GM21526 (cell line): Measurements from ENCODE around the gene ANKHD1.
A peak's percentile ranks its signal among the peaks of the same experiment; 100 is the strongest.

ENCODE experiments used
- ATAC-seq: cut with Tn5 transposase; IDR thresholded peaks from one replicate; pipeline ENCODE4 v1.9.1; 2021; ENCODE audit warnings: moderate library complexity; ENCODE audit not compliant: unreplicated experiment, low FRiP score

The ANKHD1 gene

DNA sequence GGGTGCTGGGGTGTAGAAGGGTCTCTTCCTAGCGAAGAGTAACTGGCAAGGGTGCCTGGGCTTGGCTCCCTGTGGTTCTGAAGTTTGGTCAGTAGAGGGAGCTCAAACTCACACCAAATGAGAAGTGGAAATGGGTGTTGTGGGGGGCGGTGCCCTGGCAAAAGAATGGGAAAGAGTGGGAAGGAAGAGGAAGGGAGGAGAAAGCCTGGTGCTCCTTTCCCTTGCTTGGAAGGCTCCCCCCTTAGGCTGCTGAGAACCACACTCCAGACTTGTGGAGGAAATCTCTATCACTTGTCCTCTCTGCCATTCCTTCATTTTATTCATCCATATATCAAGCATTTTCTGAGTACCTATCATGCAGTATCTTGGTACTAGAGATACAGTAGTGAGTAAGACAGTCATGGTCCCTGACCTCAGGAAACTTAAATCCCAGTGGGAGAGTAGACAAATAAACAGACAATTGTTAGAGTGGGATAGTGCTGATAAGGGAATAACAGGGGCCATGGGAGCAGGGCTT is 28.6 kb upstream of the ANKHD1 start:
- no peak for ATAC-seq

DNA sequence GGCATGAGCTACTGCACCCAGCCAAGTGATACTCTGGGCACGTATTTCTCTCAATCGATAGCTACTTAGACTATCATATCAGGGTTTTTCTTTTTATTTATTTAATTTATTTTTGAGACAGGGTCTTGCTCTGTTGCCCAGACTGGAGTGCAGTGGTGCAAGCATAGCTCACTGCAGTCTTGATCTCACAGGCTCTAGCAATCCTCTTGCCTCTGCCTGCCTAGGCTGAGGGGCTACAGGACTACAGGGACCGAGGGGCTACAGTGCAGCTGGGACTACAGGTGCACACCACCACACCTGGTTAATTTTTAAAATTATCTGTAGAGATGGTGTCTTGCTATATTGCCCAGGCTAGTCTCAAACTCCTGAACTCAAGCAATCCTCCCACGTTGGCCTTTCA is 20.3 kb upstream of the ANKHD1 start:
- ATAC-seq = no peak

DNA sequence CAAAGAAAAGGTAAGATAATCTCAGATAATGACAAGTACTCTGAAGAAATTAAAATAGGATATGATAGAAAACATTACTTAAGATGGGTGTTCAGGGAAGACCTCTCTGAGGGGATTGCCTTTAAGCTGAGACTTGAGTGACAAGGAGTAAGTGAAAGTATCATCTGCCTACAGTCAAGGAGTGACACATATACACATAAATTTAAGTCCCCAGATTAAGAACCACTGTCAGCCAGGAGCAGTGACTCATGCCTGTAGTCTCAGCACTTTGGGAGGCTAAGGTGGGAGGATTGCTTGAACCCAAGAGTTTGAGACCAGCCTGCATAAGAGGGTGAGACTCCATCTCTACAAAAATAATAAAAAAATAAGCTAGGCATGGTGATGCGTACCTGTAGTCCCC is 19.7 kb upstream of the ANKHD1 start:
- no peak for ATAC-seq

DNA sequence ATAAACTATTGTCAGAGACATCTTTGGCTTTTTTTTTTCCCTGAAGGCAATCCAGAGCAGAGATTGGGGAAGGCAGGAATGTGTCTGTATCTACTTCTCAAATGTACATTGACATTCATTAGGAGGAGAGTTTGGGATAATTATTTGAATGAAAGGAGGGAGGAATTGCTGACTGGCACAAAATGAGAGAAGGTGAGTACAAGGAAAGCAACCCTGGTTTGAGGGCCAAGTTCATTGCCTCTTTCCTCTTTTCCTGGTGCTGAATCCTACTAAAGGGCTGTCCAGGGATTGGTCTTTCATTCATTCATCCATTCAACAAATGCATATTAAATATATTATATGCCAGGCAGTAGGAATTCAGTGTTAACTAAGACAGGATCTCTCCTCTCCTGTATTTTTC is 18.8 kb upstream of the ANKHD1 start:
- no peak for ATAC-seq

DNA sequence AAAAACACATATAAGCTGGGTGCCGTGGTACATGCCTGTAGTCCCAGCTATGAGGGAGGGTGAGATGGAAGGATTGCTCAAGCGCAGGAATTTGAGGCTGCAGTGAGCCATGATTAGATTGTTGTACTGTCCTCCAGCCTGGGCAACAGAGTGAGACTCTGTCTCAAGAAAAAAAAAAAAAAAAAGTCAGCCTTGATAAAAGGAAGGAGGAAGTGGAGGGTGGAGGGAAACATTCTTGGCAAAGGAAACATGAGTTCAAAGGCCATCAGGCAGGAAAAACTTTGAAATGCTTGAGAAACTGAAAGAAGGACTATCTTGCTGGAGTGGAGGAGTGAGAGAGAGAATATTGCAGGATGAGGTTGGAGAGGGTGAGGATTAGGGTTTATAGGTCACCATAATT is 18.3 kb upstream of the ANKHD1 start:
- no peak for ATAC-seq

DNA sequence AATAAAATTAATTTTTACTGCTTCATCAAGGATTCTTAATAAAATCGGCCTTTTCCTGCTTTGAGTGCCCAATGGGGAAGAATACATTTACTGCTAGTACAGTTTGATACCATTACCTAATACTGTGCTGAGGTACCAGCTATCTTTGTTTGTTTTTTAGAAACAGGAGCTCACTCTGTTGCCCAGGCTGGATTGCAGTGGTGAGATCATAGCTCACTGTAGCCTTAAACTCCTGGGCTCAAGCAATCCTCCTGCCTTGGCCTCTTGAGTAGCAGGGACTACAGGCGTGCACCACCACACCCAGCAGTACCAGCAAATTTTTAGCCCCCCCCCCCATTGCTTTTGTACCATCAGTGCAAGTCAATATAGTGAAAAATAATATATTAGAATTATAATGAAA is 13.6 kb upstream of the ANKHD1 start:
- no peak for ATAC-seq

DNA sequence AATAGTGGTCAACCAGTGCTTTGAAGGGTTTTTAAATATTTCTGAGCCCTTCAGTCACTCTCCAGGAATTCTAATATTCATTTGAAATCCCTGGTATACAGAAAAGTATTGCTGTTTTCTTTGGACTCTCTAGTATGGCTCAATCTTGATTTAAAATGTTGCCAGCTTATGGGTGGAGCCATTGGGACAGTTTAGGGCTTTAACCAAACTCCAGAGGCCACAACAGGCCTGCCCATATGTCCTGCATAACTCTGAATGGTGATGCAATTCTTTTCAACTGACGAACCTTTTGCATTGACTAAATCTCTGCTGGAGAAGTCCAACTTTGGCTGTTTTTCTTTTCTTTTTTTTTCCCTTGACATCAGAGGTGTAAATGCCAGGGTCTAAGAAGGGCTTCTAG is 10.3 kb upstream of the ANKHD1 start:
- no peak for ATAC-seq

DNA sequence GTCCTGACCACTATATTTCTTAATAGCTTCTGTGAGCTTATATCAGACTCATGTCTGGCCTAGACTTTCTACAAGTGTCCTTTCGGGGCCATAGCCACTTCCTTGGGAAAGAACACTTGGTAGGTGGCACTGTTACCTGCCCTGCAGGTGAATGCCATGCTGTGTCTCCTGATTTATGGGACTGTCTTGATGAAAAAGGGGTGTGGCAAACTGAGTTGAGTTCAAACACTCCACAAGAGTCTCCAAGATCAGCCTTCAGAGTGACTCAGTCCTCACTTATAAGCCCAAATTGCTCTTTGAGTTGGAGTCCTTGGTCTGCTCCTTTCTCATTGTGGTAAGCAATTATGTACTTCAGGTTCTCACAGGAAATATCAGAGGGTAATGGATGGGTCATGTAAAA is 9.9 kb upstream of the ANKHD1 start:
- no peak for ATAC-seq

DNA sequence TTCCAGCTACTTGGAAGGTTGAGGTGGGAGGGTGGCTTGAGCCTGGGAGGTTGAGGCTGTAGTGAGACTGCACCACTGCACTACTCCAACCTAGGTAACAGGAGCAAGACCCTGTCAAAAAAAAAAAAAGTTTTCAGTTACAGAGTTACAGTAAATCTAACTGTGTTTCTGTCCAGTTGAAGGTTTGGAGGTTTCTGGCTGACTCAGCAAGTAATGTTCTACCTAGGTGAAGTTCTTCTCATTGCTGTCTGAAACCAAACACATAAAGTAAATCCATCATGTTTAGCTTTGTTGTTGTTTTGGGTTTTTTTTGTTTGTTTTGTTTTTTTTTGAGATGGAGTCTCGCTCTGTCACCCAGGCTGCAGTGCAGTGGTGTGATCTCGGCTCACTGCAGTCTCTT is 7.9 kb upstream of the ANKHD1 start:
- ATAC-seq = no peak

DNA sequence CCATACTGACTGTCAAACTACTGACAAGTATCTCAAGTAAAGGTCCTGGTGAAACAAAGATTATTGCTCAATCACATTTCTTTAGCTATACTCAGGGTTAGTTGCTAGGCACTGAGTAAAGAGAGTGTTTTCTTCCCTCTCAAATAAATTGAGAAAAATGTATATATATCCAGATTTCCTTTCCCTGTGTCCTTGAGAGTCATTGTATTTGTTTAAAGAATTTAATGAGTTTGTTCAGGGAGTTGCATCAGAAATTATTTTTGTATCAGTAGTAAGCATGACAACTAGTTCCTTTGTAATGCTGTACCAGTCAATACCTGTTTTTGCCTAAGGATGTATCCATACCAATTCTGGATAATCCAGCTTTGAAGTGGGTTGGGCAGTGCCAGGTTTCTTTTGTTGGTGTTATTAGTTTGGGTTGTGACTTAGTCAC is 3.2 kb upstream of the ANKHD1 start:
- ATAC-seq = no peak

DNA sequence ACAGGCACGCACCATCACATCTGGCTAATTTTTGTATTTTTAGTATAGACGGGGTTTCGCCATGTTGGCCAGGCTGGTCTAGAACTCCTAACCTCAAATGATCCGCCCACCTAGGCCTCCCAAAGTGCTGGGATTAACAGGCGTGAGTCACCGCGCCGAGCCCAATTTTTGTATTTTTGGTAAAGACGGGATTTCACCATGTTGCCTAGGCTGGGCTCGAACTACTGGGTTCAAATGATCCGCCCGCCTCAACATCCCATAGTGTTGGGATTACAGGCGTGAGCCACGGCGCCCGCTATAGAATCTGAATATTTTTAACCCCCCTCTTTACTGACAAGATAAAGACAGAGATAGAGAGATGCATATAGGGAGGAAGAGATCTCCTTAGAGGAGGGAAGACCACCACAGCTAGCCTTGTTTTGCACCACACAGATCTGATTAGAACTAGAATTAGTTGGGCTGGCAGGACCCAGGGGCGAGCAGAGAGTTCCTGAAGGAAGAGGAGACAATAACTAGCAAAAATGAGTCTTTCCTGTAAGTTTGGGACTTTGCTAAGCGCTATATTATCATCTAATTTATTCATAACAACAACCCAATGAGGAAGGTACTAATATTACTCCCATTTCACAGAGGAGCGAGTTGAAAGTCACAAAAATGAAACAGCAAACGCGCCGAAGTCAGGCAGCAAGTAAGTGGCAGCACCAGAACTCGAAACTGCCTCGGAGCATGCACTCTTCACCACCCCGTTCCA is 1.5 kb upstream of the ANKHD1 start:
- peak; percentile 6 for ATAC-seq

DNA sequence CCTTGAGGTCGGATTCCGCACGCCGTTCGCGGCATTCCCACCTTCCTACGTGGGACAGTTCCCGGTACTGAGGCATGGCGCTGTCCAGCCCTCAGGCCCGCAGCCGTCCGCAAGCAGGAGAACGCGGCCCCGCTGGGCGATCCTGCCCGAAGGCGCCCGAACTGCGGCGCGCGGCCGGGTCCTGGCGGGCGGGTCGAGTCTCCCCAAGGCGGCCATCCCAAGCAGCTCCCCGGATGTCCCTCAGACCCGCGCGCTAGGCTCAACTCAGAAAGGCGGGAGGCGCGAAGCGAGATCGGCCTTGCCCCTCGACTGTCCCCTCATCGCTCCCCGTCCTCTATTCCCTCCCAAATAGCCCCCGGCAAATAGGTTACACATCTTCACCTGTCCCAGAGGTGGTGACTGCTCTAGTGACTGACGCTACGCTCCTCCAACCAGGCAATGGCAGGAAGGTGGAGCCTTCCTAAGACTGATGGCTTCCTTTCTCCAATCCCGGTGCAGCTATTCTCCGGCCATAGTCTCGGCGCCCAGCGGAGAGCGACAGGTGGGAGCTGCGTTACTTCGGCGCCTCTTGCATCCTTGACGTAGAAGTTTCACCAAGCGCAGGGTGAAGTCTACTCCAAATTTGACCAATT is 787 bp upstream of the ANKHD1 start:
- ATAC-seq = peak; percentile 62

DNA sequence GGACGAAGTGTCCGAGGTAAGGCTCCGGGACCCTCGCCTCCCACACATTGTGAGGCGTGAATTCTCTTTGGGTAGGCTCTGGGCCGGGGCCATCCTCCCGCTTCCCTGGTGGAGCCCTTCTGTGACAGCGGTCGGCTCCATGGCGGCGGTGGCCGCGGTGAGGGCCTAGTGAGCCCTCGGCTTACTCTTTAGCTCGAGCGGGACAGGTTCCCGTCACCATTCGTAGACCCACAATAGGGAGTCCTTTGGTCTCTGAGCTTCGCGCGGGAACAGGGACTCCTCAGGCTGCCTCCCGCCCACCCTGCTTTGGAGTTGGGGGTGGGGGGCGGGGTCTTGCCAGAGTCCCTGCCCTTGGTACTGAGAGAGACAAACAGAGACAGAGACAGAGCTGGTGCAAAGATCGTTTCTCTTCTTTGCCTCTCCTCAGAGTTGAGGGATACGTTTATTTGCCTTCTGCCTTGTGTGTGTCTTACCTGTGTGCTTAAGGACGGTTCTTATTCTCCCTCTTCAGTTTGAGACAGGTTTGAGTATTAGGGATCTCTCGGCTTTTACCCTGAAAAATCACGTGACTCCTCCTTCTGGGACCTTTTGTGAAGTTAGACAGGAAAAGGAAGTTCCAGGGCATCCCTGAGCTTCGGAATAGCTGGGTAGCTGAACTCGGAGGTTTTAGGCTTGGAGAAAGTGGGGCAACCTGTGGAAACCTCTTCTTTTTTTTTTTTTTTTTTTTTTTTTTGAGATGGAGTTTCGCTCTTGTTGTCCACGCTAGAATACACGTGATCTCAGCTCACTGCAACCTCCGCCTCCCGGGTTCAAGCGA is 833 bp downstream of the ANKHD1 start:
- ATAC-seq = peak; percentile 3

DNA sequence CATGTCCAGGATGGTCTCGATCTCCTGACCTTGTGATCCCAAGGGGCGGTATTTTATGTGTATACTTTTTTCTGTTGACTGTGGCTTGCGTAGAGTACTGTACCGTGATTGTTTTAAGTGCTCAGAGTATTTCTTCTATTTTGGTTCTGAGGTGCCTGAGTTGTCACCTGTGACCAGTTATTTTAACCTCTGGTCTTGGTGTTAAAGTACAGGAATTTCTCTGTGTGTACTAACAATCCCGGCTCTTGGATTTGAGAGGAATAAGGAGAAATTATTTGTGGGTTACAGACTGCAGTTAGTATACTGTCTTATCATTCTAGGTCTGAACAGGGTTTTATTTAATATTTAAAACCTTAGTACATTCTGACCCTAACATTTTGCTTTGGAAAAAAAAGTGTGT is 2.0 kb downstream of the ANKHD1 start:
- ATAC-seq = no peak

DNA sequence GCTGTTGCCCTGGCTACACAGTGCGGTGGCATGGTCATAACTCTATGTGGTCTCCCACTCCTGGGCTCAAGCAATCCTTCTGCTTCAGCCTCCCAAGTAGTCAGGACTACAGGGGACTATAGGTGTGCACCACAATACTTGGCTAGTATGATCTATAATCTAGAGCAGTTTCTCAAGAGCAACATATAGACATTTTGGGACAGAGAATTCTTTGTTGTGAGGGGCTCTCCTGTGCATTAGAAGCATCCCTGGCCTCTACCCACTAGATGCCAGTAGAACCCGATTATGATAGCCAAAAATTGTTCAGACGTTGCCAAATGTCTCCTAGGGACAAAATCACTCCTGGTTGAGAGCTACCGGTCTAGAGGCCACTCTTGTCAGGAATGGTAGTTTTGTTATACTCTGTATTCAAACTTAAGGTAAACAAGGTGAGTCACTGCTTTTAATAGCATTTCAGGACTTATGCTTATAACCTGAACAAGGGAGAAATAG is 7.2 kb downstream of the ANKHD1 start:
- ATAC-seq = no peak

DNA sequence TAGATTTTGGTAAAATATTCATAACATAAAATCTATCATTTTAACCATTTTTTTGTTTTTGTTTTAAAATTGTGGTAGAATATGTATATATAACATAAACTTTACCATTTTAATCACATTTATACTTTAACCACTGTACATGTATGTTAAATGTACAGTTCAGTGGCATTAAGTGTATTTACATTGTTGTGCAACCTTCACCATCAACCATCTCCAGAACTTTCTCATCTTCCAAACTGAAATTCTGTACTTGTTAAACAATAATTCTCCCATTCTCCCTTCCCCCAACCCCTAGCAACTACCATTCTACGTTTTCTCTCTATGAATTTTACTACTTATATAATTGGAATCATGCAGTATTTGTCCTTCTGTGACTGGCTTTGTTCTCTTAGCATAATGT is 11.6 kb downstream of the ANKHD1 start:
- ATAC-seq = no peak

DNA sequence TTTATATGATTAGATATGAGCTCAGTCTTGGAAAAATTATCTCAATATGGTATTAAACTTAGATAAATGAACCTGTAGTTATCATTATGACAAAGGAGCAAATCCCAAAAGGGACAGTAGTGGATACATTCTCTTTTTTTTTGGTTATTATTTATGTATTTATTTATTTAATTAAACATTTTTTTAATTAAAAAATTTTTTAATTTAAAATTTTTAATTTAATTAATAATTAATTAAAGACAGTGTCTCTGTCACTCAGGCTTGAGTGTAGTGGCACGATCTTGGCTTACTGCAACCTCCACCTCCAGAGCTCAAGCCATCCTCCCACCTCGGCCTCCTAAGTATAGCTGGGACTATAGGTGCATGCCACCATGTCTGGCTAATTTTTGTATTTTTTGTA is 15.6 kb downstream of the ANKHD1 start:
- ATAC-seq = no peak

DNA sequence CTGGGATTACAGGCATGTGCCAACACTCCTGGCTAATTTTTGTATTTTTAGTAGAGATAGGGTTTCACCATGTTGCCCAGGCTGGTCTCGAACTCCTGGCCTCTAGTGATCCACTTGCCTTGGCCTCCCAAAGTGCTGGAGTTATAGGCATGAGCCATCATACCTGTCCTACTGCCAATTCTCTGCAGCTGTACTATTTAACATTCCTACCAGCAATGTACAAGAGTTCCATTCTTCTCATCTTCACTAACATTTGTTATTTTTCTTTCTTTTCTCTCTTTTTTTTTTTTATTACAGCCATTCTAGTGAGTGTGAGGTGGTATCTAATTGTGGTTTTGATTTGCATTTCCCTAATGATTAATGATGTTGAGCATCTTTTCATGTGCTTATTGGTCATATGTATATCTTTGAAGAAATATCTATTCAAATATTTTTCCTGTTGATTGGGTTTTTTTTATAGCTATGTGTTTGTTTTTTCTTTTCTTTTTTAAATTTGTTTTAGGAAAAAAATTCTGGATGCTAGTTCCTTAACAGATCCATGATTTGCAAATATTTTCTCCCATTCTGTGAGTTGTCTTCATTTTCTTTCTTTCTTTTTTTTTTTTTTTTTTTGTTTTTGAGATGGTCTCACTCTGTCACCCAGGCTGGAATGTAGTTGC is 17.4 kb downstream of the ANKHD1 start:
- no peak for ATAC-seq

DNA sequence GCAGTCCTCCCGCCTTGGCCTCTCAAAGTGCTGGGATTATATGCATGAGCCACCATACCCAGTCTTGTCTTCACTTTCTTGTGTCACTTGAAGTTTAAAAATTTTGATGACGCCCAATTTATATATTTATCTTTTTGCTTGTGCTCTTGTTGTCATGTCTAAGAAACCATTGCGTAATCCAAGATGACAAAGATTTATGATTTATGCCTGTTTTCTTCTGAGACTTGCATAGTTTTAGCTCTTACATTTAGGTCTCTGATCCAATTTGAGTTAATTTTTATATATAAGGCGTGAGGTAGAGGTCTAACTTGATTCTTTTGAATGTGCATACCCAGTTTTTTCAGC is 18.6 kb downstream of the ANKHD1 start:
- ATAC-seq = no peak

DNA sequence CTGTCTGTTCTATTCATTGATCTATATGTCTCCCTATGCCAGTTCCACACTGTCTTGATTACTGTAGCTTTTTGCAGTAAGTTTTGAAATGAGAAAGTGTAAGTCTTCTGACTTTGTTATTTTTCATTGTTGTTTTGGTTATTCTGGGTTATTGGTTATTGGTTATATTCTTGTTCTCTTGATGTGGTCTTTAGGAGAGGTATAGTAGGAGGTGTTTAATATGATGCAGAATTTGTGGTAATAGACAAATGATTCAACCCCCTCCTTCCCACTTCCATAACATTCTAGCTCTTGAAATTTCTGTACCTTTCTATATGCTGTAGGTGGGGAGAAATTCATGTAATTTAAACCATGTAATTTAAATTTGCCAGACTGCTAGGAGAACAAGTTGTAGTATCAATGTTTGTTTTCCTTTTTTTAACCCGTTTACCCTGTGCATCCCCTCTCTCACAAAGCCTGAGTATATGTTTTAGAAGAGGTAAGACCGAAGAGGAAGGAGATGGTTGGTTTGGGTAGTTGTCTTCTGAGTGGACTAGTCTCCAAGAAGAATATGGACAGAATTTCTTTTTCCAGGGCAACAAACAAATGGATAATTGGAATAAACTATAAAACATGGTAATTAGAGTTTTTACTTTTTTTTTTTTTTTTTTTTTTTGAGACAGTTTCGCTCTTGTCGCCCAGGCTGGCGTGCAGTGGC is 19.2 kb downstream of the ANKHD1 start:
- no peak for ATAC-seq
